GM12878 (cell line): Measurements from ENCODE around the gene ICAM2.
A peak's percentile ranks its signal among the peaks of the same experiment; 100 is the strongest.

ENCODE experiments used
- CBX5 ChIP-seq: sonication (generic); IDR thresholded peaks from 2 replicates; pipeline ENCODE4 v1.6.1; 2016; ENCODE audit warnings: low read depth, moderate library complexity, mild to moderate bottlenecking, inconsistent platforms
- CHD2 ChIP-seq: IDR thresholded peaks from 2 replicates; pipeline ENCODE4 v1.6.1; 2011; ENCODE audit warnings: low read depth, low read length, improper control_type of control experiment, borderline replicate concordance
- CREM ChIP-seq: IDR thresholded peaks from 2 replicates; pipeline ENCODE4 v1.6.1; 2014; ENCODE audit warnings: antibody characterized with exemption, low read depth
- EP300 ChIP-seq, 2 experiments: fragments of 150-350 bp in 1 of 2; IDR thresholded peaks; 2 replicates each; pipeline ENCODE4 v1.6.1; 2011 to 2012; ENCODE audit warnings: low read depth in 2 of 2, low read length in 2 of 2, borderline replicate concordance in 1 of 2, improper control_type of control experiment in 1 of 2, inconsistent platforms in 1 of 2; ENCODE audit not compliant: control insufficient read depth in 1 of 2
- FOS ChIP-seq: IDR thresholded peaks from 3 replicates; pipeline ENCODE4 v1.6.1; 2011; ENCODE audit warnings: borderline replicate concordance; ENCODE audit not compliant: insufficient read length; ENCODE audit errors: extremely low read depth
- HDAC6 ChIP-seq: fragments of 200-600 bp; sonication (generic); IDR thresholded peaks from one replicate; pipeline ENCODE4 v1.8.0; 2017; ENCODE audit warnings: antibody characterized with exemption; ENCODE audit not compliant: unreplicated experiment
- JUND ChIP-seq: IDR thresholded peaks from 2 replicates; pipeline ENCODE4 v1.6.1; 2012; ENCODE audit warnings: low read depth, mild to moderate bottlenecking, low read length, improper control_type of control experiment, moderate library complexity
- POLR2A ChIP-seq: IDR thresholded peaks from 2 replicates; pipeline ENCODE4 v1.6.1; 2011; ENCODE audit warnings: low read depth, mild to moderate bottlenecking, low read length
- SUZ12 ChIP-seq: fragments of 200-600 bp; sonication (generic); IDR thresholded peaks from one replicate; pipeline ENCODE4 v1.6.1; 2018; ENCODE audit warnings: antibody characterized with exemption, mild to moderate bottlenecking; ENCODE audit not compliant: unreplicated experiment
- ZNF24 ChIP-seq: fragments of 450-650 bp; IDR thresholded peaks from 2 replicates; pipeline ENCODE4 v1.6.1; 2017; ENCODE audit warnings: antibody characterized with exemption, mild to moderate bottlenecking
- ZSCAN29 ChIP-seq: fragments of 450-650 bp; IDR thresholded peaks from 2 replicates; pipeline ENCODE4 v1.6.1; 2017; ENCODE audit warnings: mild to moderate bottlenecking, moderate library complexity
- TF ChIP-seq, protein P1 (sequence below): fragments of 450-650 bp; IDR thresholded peaks from 2 replicates; pipeline ENCODE4 v1.6.1; 2016; ENCODE audit warnings: mild to moderate bottlenecking
- TF ChIP-seq, protein P2 (sequence below): IDR thresholded peaks from 2 replicates; pipeline ENCODE4 v1.6.1; 2012; ENCODE audit warnings: low read depth, low read length, improper control_type of control experiment
- TF ChIP-seq, protein P3 (sequence below), 3 experiments: IDR thresholded peaks in 2 of 3; conservative IDR thresholded peaks in 1 of 3; 2 replicates each; pipeline ENCODE4 v1.5.1; 2011; ENCODE audit warnings: low read depth in 3 of 3, low read length in 3 of 3, mild to moderate bottlenecking in 3 of 3, control low read depth in 2 of 3, moderate library complexity in 2 of 3, inconsistent platforms in 1 of 3, mixed read lengths in 1 of 3; ENCODE audit not compliant: control insufficient read depth in 2 of 3, insufficient read depth in 1 of 3; ENCODE audit errors: extremely low read depth in 1 of 3

DNA sequence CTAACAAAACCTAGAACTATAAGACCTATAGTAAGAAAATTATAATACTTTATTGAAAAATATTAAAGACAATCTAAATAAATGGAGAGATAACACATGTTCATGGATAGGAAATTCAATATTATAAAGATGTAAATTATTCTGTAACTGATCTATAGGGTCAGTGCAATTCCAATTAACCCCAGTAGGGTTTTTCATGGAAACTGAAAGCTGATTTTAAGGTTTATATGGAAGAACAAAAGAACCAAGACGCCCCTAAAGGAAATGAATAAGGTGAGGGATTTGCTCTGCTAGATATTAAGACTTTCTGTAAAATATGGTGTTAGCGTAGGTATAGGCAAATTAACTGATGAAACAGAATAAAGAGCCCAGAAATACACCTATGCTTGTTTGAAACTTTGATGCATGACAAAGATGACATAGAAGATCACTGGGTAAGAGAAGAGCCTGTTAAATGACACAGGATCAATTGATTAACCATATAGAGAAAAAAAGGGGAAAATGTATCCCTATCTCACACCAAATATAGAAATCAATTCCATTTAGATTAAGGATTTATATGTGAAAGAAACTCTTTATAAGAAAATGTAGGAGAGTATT is 3.0 kb downstream of the ICAM2 start:
- TF ChIP-seq POLR2A (no peak), ZNF24 (no peak), CREM (no peak), CHD2 (no peak), ZSCAN29 (no peak), FOS (no peak), CBX5 (no peak), HDAC6 (no peak), JUND (no peak), EP300 (IDR thresholded peaks at IDR 0.05; ENCODE audit: borderline replicate concordance in 1 of 2, control insufficient read depth in 1 of 2, low read depth in 2 of 2, low read length in 2 of 2) (no peak), SUZ12 (no peak)
- TF ChIP-seq, protein P1, sequence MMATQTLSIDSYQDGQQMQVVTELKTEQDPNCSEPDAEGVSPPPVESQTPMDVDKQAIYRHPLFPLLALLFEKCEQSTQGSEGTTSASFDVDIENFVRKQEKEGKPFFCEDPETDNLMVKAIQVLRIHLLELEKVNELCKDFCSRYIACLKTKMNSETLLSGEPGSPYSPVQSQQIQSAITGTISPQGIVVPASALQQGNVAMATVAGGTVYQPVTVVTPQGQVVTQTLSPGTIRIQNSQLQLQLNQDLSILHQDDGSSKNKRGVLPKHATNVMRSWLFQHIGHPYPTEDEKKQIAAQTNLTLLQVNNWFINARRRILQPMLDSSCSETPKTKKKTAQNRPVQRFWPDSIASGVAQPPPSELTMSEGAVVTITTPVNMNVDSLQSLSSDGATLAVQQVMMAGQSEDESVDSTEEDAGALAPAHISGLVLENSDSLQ = no peak
- TF ChIP-seq, protein P2, sequence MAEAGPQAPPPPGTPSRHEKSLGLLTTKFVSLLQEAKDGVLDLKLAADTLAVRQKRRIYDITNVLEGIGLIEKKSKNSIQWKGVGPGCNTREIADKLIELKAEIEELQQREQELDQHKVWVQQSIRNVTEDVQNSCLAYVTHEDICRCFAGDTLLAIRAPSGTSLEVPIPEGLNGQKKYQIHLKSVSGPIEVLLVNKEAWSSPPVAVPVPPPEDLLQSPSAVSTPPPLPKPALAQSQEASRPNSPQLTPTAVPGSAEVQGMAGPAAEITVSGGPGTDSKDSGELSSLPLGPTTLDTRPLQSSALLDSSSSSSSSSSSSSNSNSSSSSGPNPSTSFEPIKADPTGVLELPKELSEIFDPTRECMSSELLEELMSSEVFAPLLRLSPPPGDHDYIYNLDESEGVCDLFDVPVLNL = no peak
- TF ChIP-seq, protein P3, sequence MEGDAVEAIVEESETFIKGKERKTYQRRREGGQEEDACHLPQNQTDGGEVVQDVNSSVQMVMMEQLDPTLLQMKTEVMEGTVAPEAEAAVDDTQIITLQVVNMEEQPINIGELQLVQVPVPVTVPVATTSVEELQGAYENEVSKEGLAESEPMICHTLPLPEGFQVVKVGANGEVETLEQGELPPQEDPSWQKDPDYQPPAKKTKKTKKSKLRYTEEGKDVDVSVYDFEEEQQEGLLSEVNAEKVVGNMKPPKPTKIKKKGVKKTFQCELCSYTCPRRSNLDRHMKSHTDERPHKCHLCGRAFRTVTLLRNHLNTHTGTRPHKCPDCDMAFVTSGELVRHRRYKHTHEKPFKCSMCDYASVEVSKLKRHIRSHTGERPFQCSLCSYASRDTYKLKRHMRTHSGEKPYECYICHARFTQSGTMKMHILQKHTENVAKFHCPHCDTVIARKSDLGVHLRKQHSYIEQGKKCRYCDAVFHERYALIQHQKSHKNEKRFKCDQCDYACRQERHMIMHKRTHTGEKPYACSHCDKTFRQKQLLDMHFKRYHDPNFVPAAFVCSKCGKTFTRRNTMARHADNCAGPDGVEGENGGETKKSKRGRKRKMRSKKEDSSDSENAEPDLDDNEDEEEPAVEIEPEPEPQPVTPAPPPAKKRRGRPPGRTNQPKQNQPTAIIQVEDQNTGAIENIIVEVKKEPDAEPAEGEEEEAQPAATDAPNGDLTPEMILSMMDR (IDR thresholded peaks at IDR 0.05 in 2 of 3, conservative IDR thresholded peaks at IDR 0.05 in 1 of 3; ENCODE audit: control insufficient read depth in 2 of 3, extremely low read depth in 1 of 3, insufficient read depth in 1 of 3, low read depth in 3 of 3, low read length in 3 of 3) = peak; percentile 14 to 32 (median 14); a peak in 2 of 6 replicates
